Occipital lobe (tissue), 2 donors: ENCODE data around the gene PAM. TPM values are rescaled to one million over a fixed set of nuclear protein-coding genes. Genes with fewer than 3 reads are reported as not detected.

Experiments used
- DNase-seq: peaks from one replicate; lab custom pipeline; 2025; lab: John Stamatoyannopoulos, UW
- total RNA-seq: library from RNA; depleted of rRNA; stranded (reverse); fragments of >200 nt; gene quantifications from one replicate; pipeline ENCODE4 v1.2.3, GENCODE V29; 2014

The PAM gene
- 85.2 TPM for total RNA-seq

DNA sequence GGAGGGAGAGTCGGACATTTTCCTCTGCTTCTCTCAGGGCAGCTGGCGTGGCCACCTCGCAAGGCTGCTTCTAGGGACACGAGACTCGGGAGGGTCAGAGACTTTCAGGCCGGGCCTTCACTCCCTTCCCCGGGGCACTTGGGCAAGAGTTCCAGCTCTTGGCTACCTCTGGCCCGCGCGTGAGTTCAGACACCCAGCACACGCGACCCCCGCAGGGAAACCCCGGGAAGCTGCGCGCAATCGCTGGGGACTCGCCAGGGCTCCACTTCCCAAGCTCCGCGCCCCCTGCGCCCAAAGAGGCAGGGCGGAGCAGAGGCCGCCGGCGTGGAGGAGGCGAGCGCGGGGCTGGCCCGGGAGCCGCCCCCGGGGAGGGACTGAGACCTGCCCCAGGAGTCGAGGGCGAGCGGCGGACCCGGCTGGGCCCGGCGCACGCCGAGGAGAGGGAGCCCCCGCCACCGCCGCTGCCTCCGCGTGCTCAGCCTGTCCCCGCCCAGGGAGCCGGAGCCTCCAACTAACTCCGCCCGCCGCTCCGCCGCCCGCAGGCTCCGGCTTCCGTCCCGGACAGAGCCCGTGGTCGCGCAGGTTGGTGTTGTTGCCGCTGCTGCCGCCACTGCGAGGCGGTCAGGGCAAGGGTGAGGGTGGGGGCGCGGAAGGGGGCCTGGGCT lies at the start of gene PAM:
PAM (plus strand) TSS at position 539 of the 665 bp plus-strand sequence. CDS start 110,891 bp downstream, outside the sequence.
- peak; percentile 50 for DNase-seq

DNA sequence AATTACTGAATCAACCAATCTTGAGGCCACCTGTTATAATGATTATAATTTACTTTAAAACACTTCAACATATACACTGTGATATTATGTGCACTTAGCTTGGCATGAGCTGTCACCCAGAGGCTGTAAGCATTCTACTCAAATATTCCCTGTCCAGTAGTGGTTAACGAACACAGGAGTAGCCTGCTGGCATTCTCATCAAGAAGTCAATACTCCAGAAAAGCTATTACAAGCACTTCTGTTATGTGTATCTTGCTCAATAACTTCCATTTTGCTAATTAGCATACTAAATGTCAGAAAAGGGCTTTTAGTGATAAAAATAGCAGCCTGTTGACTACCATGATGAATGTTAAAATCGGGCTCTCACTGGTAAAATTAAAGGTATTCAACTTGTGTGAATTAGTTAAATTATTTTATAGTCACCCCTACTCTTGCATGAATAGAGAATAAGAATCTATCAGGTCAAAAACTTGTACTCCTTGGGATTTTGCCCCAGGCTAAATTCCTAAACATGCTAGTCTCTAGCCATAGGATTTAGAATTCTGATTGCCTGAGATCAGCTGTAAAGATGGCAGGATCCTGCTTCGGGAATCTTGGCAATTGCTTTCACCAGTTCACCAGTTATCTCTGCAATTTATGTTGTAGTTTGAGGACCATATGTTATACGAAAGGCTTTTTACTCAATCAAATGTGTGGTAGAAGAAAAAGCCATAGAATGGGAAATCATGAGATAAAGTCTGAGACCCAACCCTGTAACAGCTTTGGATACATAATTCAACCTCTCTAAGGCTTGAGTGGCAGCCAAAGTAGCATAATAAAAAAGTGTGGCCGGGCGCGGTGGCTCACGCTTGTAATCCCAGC lies 43.4 kb upstream of the PAM start:
- DNase-seq = no peak

DNA sequence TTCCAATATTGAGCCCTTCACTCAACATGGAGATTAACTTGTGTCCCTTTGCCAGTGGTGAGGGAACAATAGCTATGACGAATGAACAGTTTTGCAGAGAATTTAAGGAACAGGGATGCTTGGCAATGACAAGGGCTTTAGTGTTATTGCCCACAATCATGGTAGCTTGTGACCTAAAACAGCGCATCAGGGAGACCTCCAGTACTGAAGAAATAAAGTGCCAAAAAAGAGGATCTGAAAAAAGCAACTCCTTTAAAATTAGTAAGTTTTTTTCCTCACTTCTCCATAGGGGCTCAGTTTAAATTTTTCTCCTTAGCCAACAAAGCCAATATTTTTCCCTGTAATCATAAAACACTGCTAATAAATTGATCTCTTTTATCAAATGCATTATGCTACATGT lies 41.8 kb upstream of the PAM start:
- no peak for DNase-seq

DNA sequence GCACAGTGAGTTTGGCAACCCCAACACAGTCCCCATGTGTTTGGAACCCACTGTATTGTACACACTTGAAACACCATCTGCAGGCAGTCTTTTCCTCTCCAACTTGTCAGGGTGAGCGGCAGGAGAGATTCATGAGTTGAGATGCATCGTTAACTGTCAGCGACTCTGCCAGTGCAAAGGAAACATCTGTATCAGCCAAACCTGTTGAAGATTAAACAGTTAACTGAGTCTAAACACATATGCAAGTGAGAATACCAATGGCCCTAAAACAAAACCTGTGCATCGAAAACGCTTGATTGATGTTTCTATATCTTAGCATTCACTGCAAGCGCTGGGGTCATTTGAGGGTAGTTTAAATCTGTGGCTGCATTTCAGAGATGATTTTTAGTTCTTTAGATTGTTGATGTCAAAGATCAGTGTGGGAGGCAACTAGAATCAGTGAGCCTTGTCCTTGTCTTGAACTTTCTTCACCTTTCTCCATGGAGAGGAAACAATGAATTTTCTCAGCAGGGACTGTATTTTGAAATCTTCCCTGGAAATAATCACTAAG lies 41.3 kb upstream of the PAM start:
- no peak for DNase-seq

DNA sequence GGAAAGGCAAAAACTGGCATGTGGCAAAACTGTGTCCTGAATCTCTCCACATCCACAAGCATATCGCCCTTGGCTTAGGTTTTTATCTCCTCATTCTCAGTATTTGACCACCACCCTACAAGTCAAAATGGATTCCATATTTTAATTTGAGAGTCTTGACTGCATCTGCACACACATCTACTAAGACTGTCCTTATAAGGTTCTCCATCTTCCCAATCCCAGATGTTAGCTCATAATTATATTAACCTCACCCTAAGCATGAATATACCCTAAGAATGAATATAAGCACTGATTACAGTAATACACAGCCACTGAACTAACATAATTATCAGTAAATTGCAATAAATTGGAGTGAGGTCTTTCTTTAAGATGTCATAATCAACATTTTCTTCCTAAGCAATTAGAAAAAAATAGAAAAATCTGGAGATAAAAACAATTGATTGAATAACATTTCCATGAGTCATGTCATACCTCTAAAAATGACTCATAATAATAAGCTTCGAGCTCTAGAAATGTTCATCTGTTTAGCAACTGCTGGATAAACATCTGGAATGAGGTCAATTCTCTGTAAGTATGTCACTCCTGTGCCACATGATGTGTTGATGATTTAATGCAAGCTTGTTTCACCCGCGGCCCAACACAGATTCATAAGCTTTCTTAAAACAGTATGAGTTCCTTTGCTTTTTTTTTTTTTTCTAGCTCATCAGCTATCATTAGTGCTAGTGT lies 39.9 kb upstream of the PAM start:
- DNase-seq = no peak

DNA sequence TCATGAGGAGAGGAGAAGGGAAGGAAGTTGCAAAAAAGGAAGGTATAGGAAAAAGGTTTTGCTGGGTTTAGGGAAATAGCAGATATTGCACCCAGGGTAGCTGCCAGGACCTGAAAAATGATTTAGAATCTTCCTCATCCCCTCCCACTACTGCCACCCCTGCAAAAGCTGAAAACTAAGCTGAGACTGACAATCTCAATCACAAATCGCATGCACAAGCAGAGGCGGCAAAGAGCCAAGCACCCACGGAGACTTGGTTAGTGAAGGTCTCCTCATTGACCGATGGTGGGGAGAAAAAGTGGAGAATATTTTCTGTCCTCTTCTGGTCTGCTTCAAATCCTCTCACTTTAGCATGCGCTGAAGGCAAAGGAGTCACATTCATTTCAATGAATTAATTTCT lies 39.1 kb upstream of the PAM start:
- DNase-seq = no peak

DNA sequence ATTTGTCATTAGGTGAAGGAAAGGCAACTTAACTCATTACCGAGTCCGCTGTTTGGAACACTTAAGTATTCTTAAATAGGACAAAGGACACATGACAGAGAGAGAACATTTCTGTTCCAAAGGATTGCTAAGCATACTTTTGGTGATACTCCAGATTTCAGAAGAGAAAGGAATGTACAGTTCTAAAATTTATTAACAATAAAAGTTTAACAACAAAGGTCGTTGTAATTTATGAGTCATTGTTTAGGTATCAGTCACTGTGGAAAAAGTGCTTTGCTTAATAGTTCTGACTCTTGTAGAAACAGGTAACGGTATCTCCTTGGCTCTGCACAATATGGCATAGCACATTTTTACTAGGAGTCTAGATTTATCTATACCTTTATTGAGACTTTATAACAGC lies 36.3 kb upstream of the PAM start:
- no peak for DNase-seq

DNA sequence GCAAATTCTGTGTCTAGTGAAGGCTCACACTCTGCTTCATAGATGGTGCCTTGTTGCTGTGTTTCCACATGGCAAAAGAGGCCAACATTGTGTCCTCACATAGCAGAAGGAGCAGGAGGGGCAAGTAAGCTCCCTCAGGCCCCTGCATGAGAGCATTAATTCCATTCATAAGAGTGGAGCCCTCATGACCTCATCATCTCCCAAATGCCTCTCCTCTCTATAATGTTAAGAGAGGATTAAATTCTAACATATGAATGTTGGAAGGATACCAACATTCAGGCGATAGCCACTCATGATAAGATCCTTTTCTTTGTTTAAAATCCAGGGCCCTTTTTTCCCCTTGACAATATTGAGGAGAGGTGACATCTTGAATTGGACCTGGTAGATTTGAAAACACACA lies 35.2 kb upstream of the PAM start:
- DNase-seq = no peak

DNA sequence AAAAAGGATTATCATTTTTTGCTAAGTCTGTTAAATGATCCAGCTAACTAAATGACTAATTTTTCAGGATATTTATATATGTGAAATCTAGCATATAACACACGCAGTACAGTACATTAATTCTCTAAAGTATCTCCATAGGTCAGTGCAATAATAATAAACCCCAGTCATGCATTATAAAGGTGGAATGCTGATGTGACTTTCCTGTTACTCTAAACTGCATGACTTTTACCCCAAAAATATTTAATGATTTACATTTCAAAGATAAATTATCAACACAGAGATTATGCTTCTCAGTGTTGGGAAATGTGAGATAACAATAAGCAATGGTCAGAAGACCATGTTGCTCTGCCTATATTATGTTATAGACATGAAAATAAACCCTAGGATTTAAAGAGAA lies 34.1 kb upstream of the PAM start:
- DNase-seq = no peak

DNA sequence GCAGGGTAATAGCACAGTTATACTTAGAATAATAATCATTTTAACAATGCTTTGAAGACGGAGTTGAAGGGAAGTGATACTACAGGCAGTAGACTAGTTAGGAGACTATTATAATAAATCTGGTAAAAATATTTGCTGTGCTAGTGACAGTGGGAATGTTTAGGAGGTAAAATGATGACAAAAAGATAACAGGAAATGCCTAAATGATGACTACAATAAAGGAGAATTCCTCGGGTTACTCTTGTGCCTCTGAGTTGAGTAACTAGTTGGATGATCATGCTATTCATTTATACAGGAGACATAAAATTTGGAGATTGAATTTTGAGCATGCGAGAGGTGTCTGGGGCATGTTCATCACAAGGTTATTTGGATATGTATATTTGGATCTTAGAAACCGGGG lies 32.2 kb upstream of the PAM start:
- no peak for DNase-seq

DNA sequence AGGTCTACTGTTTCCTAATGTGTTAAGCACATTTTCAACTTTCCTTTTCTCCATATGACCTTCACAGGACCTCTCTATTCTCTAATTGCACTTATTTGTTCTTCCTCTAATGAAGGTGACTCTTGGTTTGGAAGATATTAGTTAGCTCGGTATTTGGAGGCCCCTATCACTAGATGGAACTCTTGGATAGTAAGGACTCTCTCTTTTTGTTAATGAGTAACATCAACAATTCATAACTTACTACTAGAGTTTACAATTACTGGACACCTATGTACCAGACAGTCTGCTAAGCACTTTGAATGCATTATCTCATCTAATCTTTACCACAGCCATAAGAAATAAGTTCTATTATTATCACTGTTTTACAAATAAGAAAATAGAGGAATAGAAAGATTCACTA lies 23.4 kb upstream of the PAM start:
- DNase-seq = no peak

DNA sequence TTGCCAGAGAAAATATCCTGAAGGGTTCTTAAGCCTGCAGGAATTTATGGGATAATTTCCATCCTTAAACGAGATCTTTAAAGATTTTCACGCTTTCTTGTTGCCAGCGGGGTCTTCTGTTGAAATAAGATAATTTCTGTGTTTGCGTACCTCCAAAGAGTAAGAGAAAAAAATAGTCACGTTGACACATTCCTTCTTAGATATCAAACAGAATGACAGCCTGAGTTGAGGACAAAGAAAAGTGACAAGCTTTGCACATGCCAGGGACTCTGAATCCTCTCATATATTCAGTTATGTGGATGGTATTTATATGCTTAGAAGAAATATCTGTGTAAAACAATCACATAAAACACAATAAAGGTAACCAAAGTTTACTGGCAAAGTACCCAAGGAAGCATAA lies 21.6 kb upstream of the PAM start:
- no peak for DNase-seq

DNA sequence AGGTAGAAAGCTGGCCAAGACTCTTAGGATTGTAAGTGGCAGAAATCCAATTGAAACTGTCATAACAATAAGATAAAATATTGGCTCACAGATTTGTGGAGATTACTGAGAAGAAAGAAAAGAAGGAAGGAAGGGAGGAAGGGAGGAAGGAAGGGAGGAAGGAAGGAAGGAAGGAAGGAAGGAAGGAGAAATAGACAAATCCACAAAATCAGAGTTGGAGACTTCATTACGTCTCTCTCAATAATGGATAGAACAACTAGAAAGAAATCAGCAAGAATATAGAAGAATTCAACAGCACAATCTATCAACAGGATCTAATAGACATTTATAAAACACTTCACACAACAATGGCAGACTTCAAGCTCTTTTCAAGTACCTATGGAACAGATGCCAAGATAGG lies 17.9 kb upstream of the PAM start:
- DNase-seq = no peak

DNA sequence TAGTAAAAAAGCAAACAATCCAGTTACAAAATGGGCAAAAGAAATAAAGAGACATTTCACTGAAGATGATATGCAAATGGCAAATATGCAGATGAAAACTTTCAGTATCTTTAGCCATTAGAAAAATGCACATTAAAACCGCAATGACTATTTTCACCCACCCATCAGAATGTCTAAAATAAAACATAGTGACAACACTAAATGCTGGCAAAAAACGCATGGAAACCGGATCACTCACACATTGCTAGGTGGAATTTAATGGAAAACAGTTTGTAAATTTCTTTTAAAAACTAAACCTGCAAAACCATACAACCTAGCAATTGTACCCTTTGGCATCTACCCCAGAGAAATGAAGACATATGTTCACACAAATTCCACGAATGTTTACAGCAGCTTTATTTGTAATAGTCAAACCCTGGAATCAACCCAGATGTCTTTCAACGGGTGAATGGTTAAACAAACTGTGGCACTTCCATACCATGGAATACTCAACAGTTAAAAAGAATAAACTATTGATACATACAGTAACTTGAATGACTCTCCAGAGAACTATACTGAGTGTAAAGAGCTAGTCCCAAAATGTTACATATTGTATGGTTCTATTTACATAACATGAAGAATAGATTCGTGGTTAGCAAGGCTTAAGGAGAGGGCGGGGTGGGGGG lies 17.2 kb upstream of the PAM start:
- no peak for DNase-seq

DNA sequence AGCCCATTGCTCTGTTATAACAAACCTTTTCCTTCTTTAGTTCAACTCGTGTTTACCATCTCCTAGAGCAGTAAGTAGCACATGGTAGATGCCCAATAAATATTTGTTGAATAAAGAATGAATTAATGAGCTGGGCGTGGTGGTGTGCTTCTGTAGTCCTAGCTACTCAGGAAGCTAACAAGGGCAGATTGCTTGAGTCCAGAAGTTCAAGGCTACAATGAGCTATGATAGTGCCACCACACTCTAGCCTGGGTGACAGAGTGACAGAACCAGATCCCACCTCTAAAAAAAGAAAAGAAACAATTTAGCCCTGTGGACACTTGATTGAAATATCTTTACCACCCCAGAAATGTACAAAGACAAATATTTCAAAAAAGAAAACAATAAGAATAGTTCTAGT lies 14.6 kb upstream of the PAM start:
- no peak for DNase-seq

DNA sequence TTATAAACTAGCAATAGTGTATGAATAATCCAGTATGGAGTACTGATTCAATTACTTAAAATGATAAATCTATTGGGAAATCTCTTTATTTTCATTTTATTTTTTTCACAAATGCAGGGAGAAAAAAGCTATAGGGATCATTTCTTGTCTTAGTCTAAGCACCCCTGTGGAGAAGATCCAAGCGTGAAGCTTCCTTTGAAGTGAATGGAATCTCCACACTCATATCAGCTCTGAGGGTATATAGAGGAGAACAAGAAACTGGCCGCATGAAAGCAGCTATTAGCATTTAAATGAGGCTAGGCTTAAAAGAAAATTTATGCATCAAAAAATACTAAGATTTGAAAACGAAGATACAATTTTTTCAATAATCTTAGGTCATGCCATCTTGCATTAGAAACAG lies 12.9 kb upstream of the PAM start:
- no peak for DNase-seq

DNA sequence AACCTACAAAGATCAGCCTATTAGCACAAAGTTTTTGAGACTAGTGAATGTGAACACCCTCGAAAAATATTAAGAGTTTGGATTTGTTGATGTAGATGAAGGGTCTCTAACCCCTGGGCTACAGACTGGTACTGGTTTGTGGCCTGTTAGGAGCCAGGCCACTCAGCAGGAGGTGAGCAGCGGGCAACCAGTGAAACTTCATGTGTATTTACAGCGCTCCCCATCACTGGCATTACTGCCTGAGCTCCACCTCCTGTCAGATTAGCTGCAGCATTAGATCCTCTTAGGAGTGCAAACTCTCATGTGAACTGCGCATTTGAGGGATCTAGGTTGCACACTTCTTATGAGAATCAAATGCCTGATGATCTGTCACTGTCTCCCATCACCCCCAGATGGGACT lies 11.2 kb upstream of the PAM start:
- DNase-seq = no peak

DNA sequence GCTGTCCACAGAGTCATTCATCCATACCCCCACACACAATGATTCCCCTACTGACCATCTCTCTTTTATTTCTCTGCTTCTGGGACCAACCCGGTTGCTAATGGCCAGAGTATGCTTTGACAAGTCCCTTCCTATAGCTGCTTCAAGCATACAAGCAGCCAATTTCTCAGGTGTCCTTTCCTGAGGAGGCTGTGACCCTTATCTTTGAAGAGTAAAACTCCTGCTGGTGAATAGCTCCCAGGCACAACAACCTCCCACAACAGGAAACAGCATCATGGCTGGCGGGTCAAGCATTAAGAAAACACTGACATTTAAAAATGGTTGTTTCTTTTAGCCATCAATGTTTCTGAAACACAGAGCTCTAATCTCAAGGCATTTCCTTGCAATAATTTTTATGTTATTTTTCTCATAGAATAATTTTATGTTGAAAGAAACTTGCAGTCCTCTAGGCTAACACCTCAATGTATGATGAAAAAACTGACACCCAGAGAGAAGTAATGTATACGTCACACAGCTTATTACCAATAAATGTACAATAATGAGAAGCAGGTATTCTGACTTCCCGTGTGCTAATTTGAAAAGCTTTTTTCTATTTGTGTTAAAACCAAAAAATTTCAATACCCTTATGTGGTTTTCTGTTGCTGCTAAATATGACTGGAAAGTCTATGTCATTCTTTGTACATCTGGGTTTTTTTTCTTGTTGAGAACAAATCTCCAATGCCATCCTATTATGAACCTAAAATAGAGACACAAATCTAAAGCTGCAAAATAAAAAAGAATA lies 7.5 kb upstream of the PAM start:
- DNase-seq = no peak

DNA sequence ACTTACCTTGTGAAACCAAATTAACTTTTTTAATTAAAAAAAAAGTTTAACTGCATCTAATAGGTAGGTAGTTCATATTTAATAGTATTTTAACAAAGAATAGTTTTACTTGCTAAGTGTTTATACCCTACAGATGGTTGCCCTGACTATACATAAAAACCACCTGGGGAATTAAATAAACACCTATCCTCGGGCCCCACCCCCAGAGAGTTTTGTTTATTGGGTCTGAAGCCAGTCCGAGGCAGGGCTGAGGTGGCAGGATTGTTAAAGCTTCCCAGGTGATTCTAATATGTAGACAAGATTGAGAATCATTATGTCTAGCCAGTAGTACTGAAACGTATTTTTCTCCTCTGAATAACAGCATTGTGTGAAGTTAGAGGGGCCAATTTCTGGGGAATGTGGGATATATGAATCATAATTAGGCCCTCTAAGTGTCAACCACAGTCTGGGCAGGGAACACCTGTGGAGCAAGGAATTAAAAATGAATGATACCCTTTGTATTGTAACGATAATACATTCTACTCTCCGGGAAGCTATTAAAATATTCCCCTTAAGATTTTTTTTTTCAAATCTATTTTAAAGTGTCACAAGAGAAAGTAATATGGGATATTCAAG lies 5.6 kb upstream of the PAM start:
- no peak for DNase-seq

DNA sequence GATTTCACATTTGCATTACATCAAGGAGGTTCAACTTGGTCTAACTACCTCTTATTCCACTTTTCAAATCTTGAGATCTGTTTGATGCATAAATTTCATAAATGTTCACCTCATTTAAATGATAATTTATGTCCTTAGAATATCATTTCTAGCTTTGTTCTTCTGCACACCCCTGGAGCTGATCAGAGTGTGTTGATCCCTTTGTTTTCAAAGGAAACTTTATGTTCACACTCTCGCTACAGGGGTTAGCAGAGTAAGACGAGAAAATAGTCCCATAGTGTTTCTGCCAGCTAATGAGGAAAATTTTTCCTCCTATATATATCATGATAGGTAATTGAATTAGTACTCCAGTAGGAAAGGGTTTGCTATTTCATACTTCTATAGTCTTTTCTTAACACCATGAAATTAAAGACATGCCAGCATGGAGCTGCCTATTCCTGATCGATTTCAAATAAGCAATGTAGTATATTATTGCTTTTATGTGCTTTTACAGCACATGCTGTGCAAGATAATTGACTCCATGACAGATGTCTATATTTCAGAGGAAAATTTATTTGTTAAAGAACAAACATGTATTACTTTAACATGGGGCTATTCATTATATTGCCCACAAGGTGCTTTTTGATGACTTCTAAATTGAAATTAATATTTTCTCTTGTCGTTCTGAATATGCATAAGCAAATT lies 4.8 kb upstream of the PAM start:
- DNase-seq = no peak
